HG03442 (cell line): Measurements from ENCODE around the gene ELN.
"Not testable (repeated sequence)": the region's sequence is repeated elsewhere in the genome, so short reads cannot be mapped to it uniquely, and the experiment has no call there.

Experiments
- ATAC-seq: cut with Tn5 transposase; IDR thresholded peaks from one replicate; pipeline ENCODE4 v1.9.1; 2021; ENCODE audit warnings: mild to moderate bottlenecking, moderate library complexity; ENCODE audit not compliant: unreplicated experiment

ELN gene

GRCh38 chr7:74000489-74001149, 27.4 kb upstream of the ELN start:
- no peak for ATAC-seq

- no peak for ATAC-seq
These were observed 26.9 kb upstream of the ELN start for GRCh38 chr7:74001150-74001494.

GRCh38 chr7:74002474-74003017, 25.4 kb upstream of the ELN start:
- ATAC-seq, result no peak

- no peak for ATAC-seq
These were observed 24.4 kb upstream of the ELN start for GRCh38 chr7:74003621-74004020.

GRCh38 chr7:74006032-74006431, 21.9 kb upstream of the ELN start:
- no peak for ATAC-seq

- no peak for ATAC-seq
These were observed 21.3 kb upstream of the ELN start for GRCh38 chr7:74006451-74007241.

GRCh38 chr7:74007242-74007567, 20.8 kb upstream of the ELN start:
- no peak for ATAC-seq

- ATAC-seq, result no peak
These were observed 19.3 kb upstream of the ELN start for GRCh38 chr7:74008687-74009086.

GRCh38 chr7:74009719-74010118, 18.3 kb upstream of the ELN start:
- ATAC-seq, result no peak

GRCh38 chr7:74010407-74010806, 17.6 kb upstream of the ELN start:
- no peak for ATAC-seq

- ATAC-seq, result not testable (repeated sequence)
These were observed 16.6 kb upstream of the ELN start for GRCh38 chr7:74011421-74011820.

- ATAC-seq, result peak; percentile 99
These were observed 15.1 kb upstream of the ELN start for GRCh38 chr7:74012842-74013249.

- no peak for ATAC-seq
These were observed 14.3 kb upstream of the ELN start for GRCh38 chr7:74013539-74014272.

- ATAC-seq, result no peak
These were observed 13.0 kb upstream of the ELN start for GRCh38 chr7:74014931-74015330.

GRCh38 chr7:74015670-74016069, 12.3 kb upstream of the ELN start:
- ATAC-seq, result no peak

- ATAC-seq, result no peak
These were observed 10.8 kb upstream of the ELN start for GRCh38 chr7:74017125-74017524.

- no peak for ATAC-seq
These were observed 9.6 kb upstream of the ELN start for GRCh38 chr7:74018246-74018895.

GRCh38 chr7:74019149-74019548, 8.8 kb upstream of the ELN start:
- no peak for ATAC-seq

- no peak for ATAC-seq
These were observed 7.6 kb upstream of the ELN start for GRCh38 chr7:74020390-74020789.

GRCh38 chr7:74021546-74022320, 6.2 kb upstream of the ELN start:
- no peak for ATAC-seq

- ATAC-seq, result no peak
These were observed 5.5 kb upstream of the ELN start for GRCh38 chr7:74022507-74022906.
